NCI-H1930 (cell line): Measurements from ENCODE around the gene KRT31.
"Not testable (repeated sequence)": the region's sequence is repeated elsewhere in the genome, so short reads cannot be mapped to it uniquely, and the experiment has no call there.

Source experiments
- DNase-seq, 2 experiments: peaks; one replicate each; lab custom pipeline; 2025; lab: John Stamatoyannopoulos, UW

The KRT31 gene

GRCh38 chr17:41387670-41388069 is 9.7 kb downstream of the KRT31 start:
- no peak for DNase-seq

DNA sequence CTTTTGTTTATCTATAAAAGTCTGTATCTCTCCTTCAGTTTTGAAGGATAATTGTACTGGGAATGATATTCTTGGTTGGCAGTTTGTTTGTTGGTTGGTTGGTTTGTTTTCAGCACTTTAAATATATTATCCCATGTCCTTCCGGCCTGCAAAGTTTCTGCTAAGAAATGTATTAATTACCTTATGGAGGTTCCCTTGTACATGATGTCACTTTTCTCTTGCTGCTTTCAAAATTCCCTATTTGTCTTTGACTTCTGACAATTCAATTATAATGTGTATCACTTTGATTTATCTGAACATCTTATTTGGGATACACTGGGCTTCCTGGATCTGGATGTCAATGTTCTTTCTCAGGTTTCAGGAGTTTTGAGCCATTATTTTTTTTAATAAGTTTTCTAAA is 11.2 kb downstream of the KRT31 start:
- DNase-seq: no peak

DNA sequence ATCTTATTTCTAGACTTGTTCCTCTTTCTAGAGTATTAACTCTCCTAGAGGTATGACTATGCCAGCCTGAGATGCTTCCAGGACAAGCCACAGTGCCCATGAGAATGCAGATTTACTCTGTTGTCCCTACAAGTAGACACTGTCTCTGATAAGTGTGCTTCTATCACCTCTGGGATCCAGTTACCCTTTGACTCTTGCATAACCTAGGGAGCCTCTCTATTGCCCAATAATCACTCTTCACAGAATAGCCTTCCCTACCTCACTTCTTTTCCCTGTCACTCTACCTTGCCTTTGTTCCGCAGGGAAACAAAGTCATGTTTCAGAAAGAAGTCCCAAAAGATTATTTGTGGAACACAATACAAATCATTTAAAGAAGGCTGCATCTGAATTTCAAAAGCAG is 13.7 kb downstream of the KRT31 start:
- no peak for DNase-seq

DNA sequence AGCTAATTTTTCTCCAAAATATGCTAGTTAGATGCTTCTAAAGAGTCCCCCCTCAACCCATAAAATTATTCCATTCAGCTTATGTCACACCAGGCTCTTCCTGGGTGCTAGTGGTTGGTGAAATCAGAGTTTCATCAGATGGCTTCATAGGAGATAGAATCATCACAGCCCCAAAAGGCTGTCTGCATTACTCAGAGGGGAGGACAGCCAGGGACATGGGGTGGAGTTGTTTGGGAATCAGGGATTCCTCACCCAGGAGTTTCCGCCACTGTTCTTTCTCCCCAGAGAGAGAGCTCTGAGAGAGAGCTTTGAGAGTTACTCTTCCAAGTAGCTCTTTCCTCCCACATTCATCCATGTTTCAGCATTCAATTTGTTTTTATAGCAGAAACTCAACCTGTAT is 15.0 kb downstream of the KRT31 start:
- no peak for DNase-seq

GRCh38 chr17:41381943-41382342 is 15.5 kb downstream of the KRT31 start, which contains the start of gene KRT34:
TSS of gene KRT34 (minus strand) at chr17:41382306. CDS start at chr17:41382246, 60 bp downstream.
- DNase-seq: not testable (repeated sequence)

DNA sequence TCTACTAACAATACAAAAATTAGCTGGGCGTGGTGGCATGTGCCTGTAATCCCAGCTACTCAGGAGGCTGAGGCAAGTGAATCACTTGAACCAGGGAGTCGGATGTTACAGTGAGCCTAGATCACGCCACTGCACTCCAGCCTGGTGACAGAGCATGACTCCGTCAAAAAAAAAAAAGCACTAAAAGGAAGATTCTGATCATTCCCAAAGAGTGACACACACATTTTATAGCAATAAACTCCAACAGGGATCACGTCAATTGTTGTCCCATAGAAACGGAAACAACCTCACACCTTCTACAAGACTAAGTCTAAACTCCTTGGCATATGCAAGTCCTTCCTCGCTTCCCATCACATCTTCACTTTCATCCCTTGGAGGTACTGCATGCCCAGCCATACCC is 17.3 kb downstream of the KRT31 start:
- not testable (repeated sequence) for DNase-seq

DNA sequence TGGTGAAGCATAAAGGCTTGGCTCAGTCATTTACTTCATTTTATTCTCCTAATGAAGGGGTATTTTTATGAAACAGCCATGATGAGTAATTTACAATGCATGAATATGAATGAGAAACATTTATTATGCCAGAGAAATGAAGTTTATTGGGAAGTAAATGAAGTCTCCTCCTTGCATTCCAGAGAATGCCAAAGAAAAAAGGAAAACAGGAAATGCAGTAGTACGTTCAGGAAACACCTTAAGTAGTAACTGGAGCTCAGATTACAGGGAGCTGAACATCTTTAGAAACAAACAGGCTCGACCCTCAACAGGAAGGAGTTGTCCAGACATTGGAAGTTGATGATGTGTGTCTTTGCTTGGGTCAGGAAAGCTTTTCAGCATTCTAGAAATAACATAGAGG is 19.9 kb downstream of the KRT31 start:
- no peak for DNase-seq

DNA sequence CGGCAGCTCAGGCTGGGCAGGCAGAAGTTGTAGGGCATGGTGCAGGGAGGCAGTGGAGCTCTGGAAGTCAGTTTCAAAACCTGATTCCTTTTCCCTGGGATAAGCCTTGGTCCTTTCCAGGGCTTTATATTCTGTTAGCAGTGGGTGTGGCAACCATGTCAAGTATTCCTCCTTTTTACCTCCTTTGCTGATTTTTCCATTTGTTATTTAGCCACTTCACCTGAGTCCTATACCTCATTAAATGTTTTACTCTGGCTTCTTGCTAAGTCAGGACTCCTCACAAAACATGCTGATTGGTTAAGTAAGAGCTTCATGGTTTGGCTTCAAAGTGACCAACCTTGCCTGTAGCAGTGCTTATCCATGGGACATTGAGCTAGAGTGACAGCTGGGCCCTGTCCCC is 27.7 kb downstream of the KRT31 start, which contains the start of gene KRT33B:
KRT33B (minus strand) TSS at position 101 of the 400 bp plus-strand sequence; CDS start at position 38, 63 bp downstream.
- no peak for DNase-seq

GRCh38 chr17:41369023-41369422 is 28.4 kb downstream of the KRT31 start:
- DNase-seq: no peak

- no peak for DNase-seq
Observed at GRCh38 chr17:41367426-41368075, 29.9 kb downstream of the KRT31 start.

DNA sequence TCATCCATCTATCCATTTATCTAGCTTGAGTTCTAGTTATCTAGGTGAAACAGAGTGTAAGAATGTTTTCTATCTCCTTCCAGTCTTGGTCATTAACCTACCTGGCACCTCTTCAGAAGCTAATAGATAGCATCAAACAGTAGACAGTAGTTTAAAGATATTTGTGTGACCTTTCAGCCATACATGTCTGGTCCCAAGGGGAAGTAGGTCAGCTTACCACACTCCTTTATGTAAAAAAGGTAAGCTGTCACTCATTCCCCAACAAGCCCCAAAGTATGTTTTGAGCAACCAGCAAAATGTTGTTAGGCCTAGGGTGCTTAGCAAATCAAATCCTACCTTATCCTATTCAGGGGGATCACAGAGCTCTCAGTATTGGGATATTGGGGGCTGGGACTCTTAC is 31.3 kb downstream of the KRT31 start:
- no peak for DNase-seq

DNA sequence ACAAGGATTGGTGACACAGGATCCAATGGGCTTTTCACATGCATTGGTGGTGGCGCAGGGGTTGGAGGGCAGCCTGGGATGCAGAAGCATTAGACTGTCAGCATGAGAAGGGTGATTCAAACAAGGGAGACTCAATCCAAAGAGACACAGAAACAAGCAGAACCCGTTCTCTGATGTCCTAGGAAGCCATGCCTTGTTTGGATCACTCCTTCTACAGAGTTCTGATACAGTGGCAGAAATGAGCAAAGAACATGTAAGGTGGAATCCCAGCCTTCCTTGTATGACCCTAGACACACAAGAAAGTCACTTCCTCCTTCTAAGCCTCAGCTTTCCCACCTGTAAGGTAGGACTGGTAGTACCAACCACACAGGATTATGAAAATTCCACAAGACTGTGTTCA is 33.5 kb downstream of the KRT31 start:
- no peak for DNase-seq

DNA sequence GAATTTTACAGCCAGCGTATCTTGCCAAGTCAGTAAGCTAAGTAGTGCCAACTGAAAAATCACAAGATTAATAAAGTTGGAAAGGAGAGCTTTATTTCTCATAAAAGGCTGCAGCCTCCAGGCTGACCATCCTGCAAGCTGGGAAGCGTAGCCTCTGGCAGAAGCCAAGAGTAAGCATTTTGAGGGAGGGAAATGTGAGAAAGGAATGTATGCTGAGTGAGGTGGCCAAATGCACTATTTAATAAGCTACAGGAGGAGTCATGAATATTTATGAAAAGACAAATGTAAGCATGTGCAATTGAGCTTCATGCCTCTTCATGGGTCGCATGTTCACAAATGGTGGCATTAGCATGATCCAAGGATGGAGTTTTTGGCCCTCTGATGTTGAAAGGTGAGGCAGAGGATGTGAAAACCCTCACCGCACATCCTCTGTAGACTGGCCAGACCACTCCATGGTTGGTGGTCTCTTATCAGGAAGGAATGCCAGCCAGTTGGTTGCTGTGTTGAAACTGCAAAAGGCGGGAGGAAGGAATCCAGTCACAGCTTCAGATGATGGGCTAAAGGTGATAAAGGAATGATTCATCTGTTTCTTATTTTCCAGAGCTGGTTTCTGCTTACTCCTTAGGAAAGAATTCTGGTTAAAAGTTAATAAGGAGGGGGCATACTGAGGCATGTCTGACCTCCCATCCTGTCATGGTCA is 37.0 kb downstream of the KRT31 start:
- no peak for DNase-seq

DNA sequence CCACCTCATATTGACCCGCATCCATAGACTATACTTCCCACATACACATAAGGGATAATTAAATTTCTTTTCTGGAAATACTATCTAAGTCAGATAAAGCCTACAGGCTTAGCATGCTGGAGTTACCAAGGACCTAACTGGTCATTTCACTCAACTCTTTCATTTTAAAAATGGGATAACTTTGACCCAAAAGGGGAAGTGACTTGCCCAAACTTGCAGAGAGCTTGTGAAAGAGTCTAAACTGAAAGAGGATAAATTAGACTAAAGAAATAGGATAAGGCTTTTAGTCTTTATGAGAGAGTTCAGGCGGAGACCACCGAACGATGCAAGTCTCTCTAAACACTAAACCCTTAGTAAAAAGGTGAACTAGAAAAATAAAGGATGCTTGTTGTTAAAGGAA is 42.9 kb downstream of the KRT31 start:
- no peak for DNase-seq

DNA sequence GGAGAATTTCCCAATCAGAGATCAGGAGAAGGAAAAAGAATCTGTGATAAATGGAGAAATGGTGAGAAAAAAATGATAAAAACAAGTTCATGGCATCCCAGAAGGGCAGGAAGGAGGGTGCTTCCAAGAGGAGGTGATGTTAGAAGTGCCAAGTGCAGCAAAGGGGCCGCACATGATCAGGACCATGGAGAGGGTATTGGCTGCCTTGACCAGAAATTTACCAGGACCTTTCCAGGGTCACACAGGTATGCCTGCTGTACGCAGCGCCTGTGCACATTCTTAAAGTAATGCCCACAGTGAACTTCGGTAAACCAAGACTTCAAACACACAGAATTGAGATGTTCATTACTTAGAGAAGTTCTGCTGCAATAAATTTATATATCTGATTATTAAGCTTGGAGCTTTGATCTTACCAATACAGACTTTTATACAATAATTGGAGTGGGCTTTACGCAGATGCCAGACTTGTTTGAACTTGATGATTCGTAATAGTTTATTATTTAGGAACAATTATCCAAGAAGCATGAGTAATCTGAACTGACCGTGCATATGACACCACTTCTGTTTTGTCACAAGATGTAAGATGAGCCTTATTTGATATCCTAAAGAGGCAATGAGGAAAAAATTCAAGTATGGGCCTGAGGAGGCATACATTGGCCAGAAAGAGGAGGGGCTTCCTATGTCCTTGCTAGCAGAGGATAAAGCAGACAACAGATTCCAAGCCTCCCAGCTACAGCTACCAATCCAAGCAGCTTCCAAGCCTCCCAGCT is 44.6 kb downstream of the KRT31 start:
- DNase-seq: no peak

DNA sequence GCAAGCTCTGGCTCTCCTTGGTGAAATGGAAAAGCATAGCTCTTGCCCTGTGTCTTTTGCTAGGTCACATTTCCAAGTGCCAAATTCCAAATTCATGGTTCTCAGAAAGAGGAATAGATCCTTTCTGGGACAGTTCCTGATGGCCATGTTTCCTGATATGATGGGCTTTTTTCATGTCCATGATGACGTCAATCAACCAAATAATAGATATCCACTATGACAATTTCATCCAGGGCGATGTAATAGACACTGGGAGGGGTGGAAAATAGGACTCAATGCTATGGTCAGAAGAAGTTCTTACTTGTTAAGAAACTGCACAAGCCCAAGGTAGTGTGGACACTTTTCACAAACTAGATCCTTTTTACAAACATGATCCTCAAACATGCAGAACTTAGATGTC is 46.2 kb downstream of the KRT31 start:
- no peak for DNase-seq

GRCh38 chr17:41350381-41350878 is 47.0 kb downstream of the KRT31 start, which contains the start of gene KRT33A:
TSS of gene KRT33A (minus strand) at chr17:41350828. CDS start at chr17:41350767, 61 bp downstream.
- not testable (repeated sequence) for DNase-seq

GRCh38 chr17:41347869-41348760 is 49.3 kb downstream of the KRT31 start:
- no peak for DNase-seq

DNA sequence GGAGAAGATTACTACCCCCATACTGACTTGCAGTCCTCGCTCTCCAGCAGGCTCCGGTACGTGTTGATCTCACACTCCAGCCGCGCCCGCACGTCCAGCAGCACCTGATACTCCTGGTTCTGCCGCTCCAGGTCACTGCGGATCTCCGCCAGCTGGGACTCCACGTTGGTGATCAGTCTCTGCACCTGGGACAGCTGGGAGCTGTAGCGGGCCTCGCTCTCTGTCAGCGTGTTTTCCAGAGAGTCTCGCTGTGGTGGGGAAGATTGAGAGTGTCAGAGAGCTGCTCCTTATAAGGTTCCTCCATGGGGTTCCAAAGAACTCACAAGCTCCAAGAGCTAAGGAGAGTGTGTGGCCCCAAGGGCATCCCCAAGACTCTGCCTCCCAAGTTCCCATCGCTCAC is 51.0 kb downstream of the KRT31 start:
- DNase-seq: not testable (repeated sequence)

- DNase-seq: no peak
Observed at GRCh38 chr17:41345992-41346391, 51.4 kb downstream of the KRT31 start.
